ENCODE measurements around the gene C3.

C3 gene

DNA sequence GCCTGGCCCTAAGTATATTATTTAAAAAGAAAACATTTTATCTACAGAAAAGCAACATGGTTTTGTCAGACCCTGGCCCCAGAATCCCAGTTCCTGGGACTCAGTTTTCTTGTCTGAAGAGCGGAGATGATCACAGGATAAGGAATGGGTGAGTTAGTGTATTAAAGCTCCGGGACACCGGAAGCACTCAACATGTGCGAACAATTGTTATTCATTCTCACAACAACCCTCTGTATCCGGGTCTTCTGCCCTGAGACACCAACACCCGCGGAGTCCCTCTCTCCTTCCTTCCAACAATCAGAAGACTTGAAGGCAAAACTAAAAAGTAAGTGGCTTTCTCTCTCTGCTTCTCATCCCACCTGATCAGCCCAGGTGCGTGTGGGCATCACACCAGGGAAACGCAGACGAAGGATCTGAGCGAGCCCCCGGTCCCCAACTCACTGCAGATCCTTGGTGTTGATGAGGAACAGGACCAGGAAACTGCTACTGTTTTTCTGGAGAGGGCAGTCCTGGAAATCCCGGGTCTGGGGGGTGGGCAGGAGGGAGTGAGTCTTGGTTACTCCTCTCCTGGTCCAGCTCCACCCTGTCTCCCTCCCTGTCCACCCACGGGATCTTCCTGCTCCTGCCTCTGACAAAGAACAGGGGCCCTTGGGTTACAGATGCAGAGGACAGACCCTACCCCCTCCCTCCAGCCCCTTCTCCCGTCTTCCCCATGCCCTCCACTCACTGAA lies 14.9 kb upstream of the C3 start:
- no peak overlapping the region for H3K4me3 ChIP-seq (IDR thresholded peaks at IDR 0.05; ENCODE audit: insufficient read depth, low read depth, low read length)

DNA sequence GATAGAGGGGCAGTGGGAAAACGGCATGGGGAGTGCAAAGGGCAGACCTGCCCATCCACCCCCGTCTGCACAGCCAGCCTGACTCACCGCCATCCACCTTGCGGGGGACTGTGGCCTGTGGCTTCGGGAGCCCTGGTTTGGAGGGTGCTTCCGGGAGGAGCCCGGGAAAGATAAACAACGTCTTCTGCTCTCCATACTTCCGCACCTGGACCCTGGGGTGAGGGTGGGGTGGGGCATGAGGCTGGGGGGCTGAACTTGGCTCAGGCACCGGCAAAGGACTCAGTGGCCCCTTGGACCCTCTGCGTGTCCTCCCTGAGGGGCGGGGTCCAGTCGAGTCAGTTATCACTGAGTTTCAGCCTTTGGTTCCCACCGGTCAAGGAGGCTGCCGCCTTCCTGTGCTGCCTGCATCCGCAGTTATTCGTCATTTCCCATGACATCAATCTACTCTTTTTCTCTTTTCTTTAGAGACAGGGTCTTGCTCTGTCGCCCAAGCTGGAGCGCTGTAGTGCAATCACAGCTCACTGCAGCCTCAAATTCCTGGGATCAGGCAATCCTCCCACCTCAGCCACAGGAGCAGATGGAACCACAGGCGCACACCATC lies 13.7 kb upstream of the C3 start:
- H3K9ac ChIP-seq: no peak overlapping the region
- H2AFZ ChIP-seq (ENCODE audit: low read depth): no peak overlapping the region
- H3K4me3 ChIP-seq (IDR thresholded peaks at IDR 0.05; ENCODE audit: insufficient read depth, low read depth, low read length): no peak overlapping the region
- no peaks in the 10 kb centered on the region; the same call in 1 of the 2 replicates for H3K79me2 ChIP-seq (ENCODE audit: insufficient read depth, low read depth)
- H4K20me1 ChIP-seq (ENCODE audit: insufficient read depth): no peaks in the 10 kb centered on the region
- TF ChIP-seq, protein P1, sequence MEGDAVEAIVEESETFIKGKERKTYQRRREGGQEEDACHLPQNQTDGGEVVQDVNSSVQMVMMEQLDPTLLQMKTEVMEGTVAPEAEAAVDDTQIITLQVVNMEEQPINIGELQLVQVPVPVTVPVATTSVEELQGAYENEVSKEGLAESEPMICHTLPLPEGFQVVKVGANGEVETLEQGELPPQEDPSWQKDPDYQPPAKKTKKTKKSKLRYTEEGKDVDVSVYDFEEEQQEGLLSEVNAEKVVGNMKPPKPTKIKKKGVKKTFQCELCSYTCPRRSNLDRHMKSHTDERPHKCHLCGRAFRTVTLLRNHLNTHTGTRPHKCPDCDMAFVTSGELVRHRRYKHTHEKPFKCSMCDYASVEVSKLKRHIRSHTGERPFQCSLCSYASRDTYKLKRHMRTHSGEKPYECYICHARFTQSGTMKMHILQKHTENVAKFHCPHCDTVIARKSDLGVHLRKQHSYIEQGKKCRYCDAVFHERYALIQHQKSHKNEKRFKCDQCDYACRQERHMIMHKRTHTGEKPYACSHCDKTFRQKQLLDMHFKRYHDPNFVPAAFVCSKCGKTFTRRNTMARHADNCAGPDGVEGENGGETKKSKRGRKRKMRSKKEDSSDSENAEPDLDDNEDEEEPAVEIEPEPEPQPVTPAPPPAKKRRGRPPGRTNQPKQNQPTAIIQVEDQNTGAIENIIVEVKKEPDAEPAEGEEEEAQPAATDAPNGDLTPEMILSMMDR (conservative IDR thresholded peaks at IDR 0.05; ENCODE audit: low read depth, low read length): no peak
- H3K27me3 ChIP-seq (ENCODE audit: insufficient read depth, low read depth): no peaks in the 10 kb centered on the region
- no peaks in the 10 kb centered on the region for H3K36me3 ChIP-seq (ENCODE audit: insufficient read depth)
- no peak overlapping the region for H3K4me2 ChIP-seq
- H3K4me1 ChIP-seq (ENCODE audit: low read depth, poor library complexity, severe bottlenecking): peaks cover 25% of the 10 kb centered on the region
- no peak overlapping the region for H3K27ac ChIP-seq

More for the DNA sequence above, 14.9 kb upstream of the C3 start:
- TF ChIP-seq, protein P1 (conservative IDR thresholded peaks at IDR 0.05; ENCODE audit: low read depth, low read length): no peak
- no peaks in the 10 kb centered on the region for H4K20me1 ChIP-seq (ENCODE audit: insufficient read depth)
- no peak overlapping the region for H2AFZ ChIP-seq (ENCODE audit: low read depth)
- no peaks in the 10 kb centered on the region for H3K27me3 ChIP-seq (ENCODE audit: insufficient read depth, low read depth)
- H3K9ac ChIP-seq: no peak overlapping the region
- H3K4me2 ChIP-seq: peak overlapping the region; percentile 63; the same call in 1 of the 2 replicates
- H3K36me3 ChIP-seq (ENCODE audit: insufficient read depth): no peaks in the 10 kb centered on the region
- no peaks in the 10 kb centered on the region; the same call in 1 of the 2 replicates for H3K79me2 ChIP-seq (ENCODE audit: insufficient read depth, low read depth)
- peaks cover 26% of the 10 kb centered on the region for H3K4me1 ChIP-seq (ENCODE audit: low read depth, poor library complexity, severe bottlenecking)
- H3K27ac ChIP-seq: no peak overlapping the region

DNA sequence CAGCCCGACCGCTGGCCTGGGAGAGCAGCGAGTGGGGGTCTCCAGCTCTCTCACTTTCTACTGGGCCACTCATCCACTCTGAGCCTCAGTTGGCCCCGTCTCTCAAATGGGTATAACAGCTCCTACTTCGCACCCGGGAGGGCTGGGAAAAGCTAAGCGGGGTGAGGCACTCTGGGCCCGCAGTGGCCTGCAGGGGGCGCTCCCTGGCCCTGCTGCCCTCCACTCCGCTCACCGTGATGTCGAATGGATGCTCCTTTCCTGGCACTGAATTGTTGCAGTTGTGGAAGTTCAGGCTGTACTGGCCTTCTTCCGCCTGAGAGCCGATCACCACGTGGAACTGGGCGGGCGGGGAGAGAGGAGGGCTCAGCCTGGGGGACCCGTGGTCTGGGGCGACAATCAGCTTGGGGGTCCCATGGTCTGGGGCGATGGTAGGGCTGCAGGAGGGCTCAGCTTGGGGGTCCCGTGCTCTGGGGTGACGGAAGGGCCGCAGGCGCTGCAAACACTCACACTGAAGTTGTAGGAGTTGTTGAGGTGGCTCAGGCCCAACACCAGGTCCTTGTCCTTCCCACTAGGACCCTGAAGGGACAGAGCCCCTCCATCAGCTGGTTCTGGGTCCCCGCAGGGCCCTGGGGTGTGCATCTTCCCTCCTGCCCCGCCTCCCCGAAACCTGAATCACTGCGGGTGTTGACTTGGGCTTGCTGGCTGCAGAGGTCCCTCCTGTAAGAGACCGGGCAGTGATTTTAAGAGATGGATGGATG lies 13.1 kb upstream of the C3 start:
- peaks cover 19% of the 10 kb centered on the region for H3K4me1 ChIP-seq (ENCODE audit: low read depth, poor library complexity, severe bottlenecking)

DNA sequence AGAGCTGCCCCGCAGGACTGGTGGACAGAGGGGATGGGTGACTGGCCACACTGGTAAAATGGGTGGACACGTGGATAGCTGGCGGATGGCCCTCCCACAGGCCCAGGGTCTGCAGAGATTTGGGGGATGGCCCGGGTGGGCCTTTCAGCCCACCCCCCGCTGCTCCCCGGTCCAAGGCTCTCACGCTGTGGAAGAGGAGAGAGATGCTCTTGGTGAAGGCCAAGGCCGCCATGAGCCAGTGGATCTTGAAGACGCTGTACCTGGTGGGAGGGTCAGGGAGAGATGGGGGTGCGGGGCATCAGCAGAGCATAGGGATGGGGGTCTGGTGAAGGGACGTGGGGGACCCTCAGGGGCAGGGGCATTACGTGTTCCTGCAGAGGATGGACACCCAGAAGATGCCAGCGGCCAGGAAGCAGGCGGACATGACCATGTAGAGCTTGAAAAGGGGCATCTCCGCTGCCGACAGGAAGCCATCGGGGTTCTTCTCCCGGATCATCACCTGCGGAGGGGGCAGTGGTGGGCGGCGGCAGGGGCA lies 12.4 kb upstream of the C3 start:
- no peaks in the 10 kb centered on the region; the same call in 1 of the 2 replicates for H3K79me2 ChIP-seq (ENCODE audit: insufficient read depth, low read depth)
- H3K4me3 ChIP-seq (IDR thresholded peaks at IDR 0.05; ENCODE audit: insufficient read depth, low read depth, low read length): no peak overlapping the region
- TF ChIP-seq, protein P1 (conservative IDR thresholded peaks at IDR 0.05; ENCODE audit: low read depth, low read length): no peak
- H3K4me1 ChIP-seq (ENCODE audit: low read depth, poor library complexity, severe bottlenecking): peaks cover 12% of the 10 kb centered on the region
- H3K36me3 ChIP-seq (ENCODE audit: insufficient read depth): no peaks in the 10 kb centered on the region
- no peaks in the 10 kb centered on the region for H3K27me3 ChIP-seq (ENCODE audit: insufficient read depth, low read depth)
- no peaks in the 10 kb centered on the region for H4K20me1 ChIP-seq (ENCODE audit: insufficient read depth)
- H3K4me2 ChIP-seq: no peak overlapping the region
- H2AFZ ChIP-seq (ENCODE audit: low read depth): no peak overlapping the region
- H3K9ac ChIP-seq: no peak overlapping the region
- no peak overlapping the region for H3K27ac ChIP-seq

More for the DNA sequence above, 13.1 kb upstream of the C3 start:
- Histone ChIP-seq H3K4me3 (IDR thresholded peaks at IDR 0.05; ENCODE audit: insufficient read depth, low read depth, low read length) (no peak overlapping the region), H3K4me2 (no peak overlapping the region), H4K20me1 (ENCODE audit: insufficient read depth) (no peaks in the 10 kb centered on the region), H3K9ac (no peak overlapping the region), H2AFZ (ENCODE audit: low read depth) (no peak overlapping the region), H3K36me3 (ENCODE audit: insufficient read depth) (no peaks in the 10 kb centered on the region), H3K27me3 (ENCODE audit: insufficient read depth, low read depth) (no peaks in the 10 kb centered on the region), H3K27ac (no peak overlapping the region), H3K79me2 (ENCODE audit: insufficient read depth, low read depth) (no peaks in the 10 kb centered on the region; the same call in 1 of the 2 replicates)
- TF ChIP-seq, protein P1 (conservative IDR thresholded peaks at IDR 0.05; ENCODE audit: low read depth, low read length): 0 out of 2 replicates have a peak, but pooled peaks have one; percentile 22
